Fibroblast of skin of left biceps (primary cell): ENCODE data around the gene SLC16A10.
"Not testable (repeated sequence)": the region's sequence is repeated elsewhere in the genome, so short reads cannot be mapped to it uniquely, and the experiment has no call there.

Source experiments
- DNase-seq, 2 experiments: peaks; one replicate each; pipeline ENCODE4 v3.0.0-alpha.2; 2013; ENCODE audit warnings: low read depth in 2 of 2

SLC16A10 gene

GRCh38 chr6:111131018-111131417 lies 43.7 kb downstream of the SLC16A10 start:
- DNase-seq = not testable (repeated sequence)

- not testable (repeated sequence) for DNase-seq
These were observed 45.4 kb downstream of the SLC16A10 start for GRCh38 chr6:111132669-111133068.

- not testable (repeated sequence) for DNase-seq
These were observed 47.0 kb downstream of the SLC16A10 start for GRCh38 chr6:111134236-111134869.

- not testable (repeated sequence) for DNase-seq
These were observed 50.3 kb downstream of the SLC16A10 start for GRCh38 chr6:111137489-111138093.

GRCh38 chr6:111147440-111147839 lies 60.1 kb downstream of the SLC16A10 start:
- DNase-seq = no peak

GRCh38 chr6:111148110-111148509 lies 60.8 kb downstream of the SLC16A10 start:
- no peak for DNase-seq

- no peak for DNase-seq
These were observed 63.3 kb downstream of the SLC16A10 start for GRCh38 chr6:111150577-111150976.

- DNase-seq = no peak
These were observed 67.7 kb downstream of the SLC16A10 start for GRCh38 chr6:111154981-111155380.

GRCh38 chr6:111157412-111157811 lies 70.1 kb downstream of the SLC16A10 start:
- DNase-seq = no peak

- DNase-seq = no peak
These were observed 72.3 kb downstream of the SLC16A10 start for GRCh38 chr6:111159633-111160032.

GRCh38 chr6:111161650-111162049 lies 74.3 kb downstream of the SLC16A10 start:
- DNase-seq = no peak

GRCh38 chr6:111162504-111162903 lies 75.2 kb downstream of the SLC16A10 start:
- DNase-seq = no peak

- DNase-seq = no peak
These were observed 84.5 kb downstream of the SLC16A10 start for GRCh38 chr6:111171577-111172400.

- DNase-seq = no peak
These were observed 85.3 kb downstream of the SLC16A10 start for GRCh38 chr6:111172563-111172962.

- no peak for DNase-seq
These were observed 86.0 kb downstream of the SLC16A10 start for GRCh38 chr6:111173341-111173740.

GRCh38 chr6:111173946-111174345 lies 86.6 kb downstream of the SLC16A10 start:
- no peak for DNase-seq

- DNase-seq = peak; percentile 62 to 64
These were observed 87.8 kb downstream of the SLC16A10 start for GRCh38 chr6:111175109-111175508.

GRCh38 chr6:111176038-111176759 lies 88.9 kb downstream of the SLC16A10 start:
- DNase-seq = no peak

GRCh38 chr6:111176760-111177099 lies 89.4 kb downstream of the SLC16A10 start:
- no peak for DNase-seq

GRCh38 chr6:111177131-111177530 lies 89.8 kb downstream of the SLC16A10 start:
- no peak for DNase-seq

- no peak for DNase-seq
These were observed 96.6 kb downstream of the SLC16A10 start for GRCh38 chr6:111183702-111184517.
